Subcutaneous adipose tissue (tissue), 4 donors: ENCODE data around the gene FAAH. TPM values are rescaled to one million over a fixed set of nuclear protein-coding genes. Genes with fewer than 3 reads are reported as not detected.

Experiments used
- total RNA-seq, 4 donors: library from RNA; depleted of rRNA; stranded (reverse); fragments of >200 nt; gene quantifications; one replicate each; pipeline ENCODE4 v1.1.0, GENCODE V29; 2016
- TF ChIP-seq, protein P1 (sequence below): fragments of 450-650 bp; IDR thresholded peaks from one replicate; pipeline ENCODE4 v1.5.1; 2016; ENCODE audit warnings: low read depth, mild to moderate bottlenecking, control low read depth, antibody characterized with exemption, moderate library complexity

The FAAH gene
- total RNA-seq, 4 donors from 2014 or later, result 11.9 to 69.3 (median 17.6) TPM

DNA sequence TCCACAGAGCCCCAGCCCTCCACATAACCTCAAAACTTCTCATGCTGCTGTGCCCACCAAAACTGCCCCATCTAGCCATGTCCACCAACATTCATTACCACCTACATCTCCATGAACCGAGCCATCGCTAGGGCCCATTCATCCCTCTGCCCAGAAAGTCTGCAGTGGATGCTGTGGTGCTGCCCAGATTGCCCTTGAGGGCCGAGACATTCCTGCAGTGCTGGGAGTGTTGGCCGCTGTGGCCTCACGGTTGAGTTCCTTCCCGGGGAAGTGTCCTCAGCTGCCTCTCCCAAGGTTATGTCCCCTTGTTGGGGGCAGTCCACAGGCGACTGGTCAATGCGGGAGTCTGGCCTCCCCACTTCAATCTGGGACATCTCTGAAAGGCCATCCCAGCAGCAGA, 65.2 kb downstream of the FAAH start:
- TF ChIP-seq, protein P1, sequence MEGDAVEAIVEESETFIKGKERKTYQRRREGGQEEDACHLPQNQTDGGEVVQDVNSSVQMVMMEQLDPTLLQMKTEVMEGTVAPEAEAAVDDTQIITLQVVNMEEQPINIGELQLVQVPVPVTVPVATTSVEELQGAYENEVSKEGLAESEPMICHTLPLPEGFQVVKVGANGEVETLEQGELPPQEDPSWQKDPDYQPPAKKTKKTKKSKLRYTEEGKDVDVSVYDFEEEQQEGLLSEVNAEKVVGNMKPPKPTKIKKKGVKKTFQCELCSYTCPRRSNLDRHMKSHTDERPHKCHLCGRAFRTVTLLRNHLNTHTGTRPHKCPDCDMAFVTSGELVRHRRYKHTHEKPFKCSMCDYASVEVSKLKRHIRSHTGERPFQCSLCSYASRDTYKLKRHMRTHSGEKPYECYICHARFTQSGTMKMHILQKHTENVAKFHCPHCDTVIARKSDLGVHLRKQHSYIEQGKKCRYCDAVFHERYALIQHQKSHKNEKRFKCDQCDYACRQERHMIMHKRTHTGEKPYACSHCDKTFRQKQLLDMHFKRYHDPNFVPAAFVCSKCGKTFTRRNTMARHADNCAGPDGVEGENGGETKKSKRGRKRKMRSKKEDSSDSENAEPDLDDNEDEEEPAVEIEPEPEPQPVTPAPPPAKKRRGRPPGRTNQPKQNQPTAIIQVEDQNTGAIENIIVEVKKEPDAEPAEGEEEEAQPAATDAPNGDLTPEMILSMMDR, result no peak

- TF ChIP-seq, protein P1, result no peak
Observed at GRCh38 chr1:46461017-46461808, 67.1 kb downstream of the FAAH start.

DNA sequence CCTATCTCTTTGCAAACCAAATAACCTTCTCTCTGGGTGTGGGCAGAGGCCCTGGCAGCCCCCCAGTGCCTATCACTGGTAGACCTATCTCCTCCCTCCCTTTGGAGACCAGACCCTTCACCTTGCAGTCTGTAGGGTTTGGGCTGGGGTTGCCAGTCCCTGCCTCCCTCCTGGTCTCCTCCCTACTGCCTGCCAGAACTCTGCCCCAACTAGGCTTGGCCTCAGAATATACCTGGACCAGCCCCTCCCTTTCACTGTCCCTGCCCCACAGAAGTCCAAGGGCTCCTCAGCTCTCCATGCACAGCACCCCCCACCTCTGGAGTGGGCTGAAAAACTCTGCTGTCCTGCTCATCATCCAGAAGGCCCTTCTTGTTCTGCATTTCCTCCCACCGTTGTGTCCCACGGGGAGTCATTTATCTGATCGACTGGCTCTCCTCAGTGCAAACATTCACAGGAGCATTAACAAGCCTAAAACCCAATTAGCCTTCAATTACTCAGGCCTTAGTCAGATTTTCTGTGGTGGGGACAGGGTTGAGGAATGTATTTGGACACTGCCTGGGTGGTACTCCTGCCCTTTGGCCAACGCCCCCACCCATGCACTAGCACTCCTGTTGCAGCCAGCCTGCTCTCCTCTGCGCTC, 67.8 kb downstream of the FAAH start:
- TF ChIP-seq, protein P1, result no peak

Other genes starting within 250 kb of the FAAH start
- 1 to 10 TPM in 2 of 4 donors, not detected in 2; 1.6 to 3.1 TPM for gene TSPAN1, start 219.2 kb upstream of the FAAH start, total RNA-seq
- not detected for gene P3R3URF, start 217.8 kb upstream of the FAAH start, total RNA-seq
- 10 to 100 TPM; 20.4 to 37.2 (median 35.9) TPM for gene POMGNT1, start 195.9 kb upstream of the FAAH start, total RNA-seq
- 1 to 10 TPM in 3 of 4 donors, under 1 TPM in 1; 0.98 to 6.4 (median 3.7) TPM for gene LURAP1, start 191.0 kb upstream of the FAAH start, total RNA-seq
- gene RAD54L, start 146.6 kb upstream of the FAAH start, total RNA-seq, result 1 to 10 TPM in 3 of 4 donors, not detected in 1; 1.2 to 1.8 (median 1.3) TPM
- 10 to 100 TPM; 44.7 to 58.0 (median 52.0) TPM for gene LRRC41, start 90.7 kb upstream of the FAAH start, total RNA-seq
- 100 to 1,000 TPM; 301 to 496 (median 395) TPM for gene UQCRH, start 90.6 kb upstream of the FAAH start, total RNA-seq
- gene NSUN4, start 53.5 kb upstream of the FAAH start, total RNA-seq, result 10 to 100 TPM; 18.7 to 27.3 (median 21.6) TPM
- not detected for gene DMBX1, start 95.5 kb downstream of the FAAH start, total RNA-seq
- not detected for gene KNCN, start 157.3 kb downstream of the FAAH start, total RNA-seq
- 10 to 100 TPM; 57.8 to 68.8 (median 63.7) TPM for gene MKNK1, start 210.0 kb downstream of the FAAH start, total RNA-seq
- 10 to 100 TPM; 14.5 to 19.2 (median 16.4) TPM for gene MOB3C, start 222.5 kb downstream of the FAAH start, total RNA-seq